Epithelial cell of esophagus (primary cell): ENCODE measurements around the gene LPIN2.

Source experiments
- DNase-seq: peaks from one replicate; pipeline ENCODE4 v3.0.0; 2010; ENCODE audit warnings: low read depth
- H3K4me3 ChIP-seq: 2 replicates; pipeline ENCODE4 v1.5.1; 2011; ENCODE audit warnings: mild to moderate bottlenecking, low read length, control low read depth
- CTCF ChIP-seq: IDR thresholded peaks from 2 replicates; pipeline ENCODE4 v1.5.1; 2011; ENCODE audit warnings: low read depth, mild to moderate bottlenecking, low read length, control low read depth, inconsistent platforms; ENCODE audit not compliant: insufficient read depth; ENCODE audit errors: missing control alignments

Gene LPIN2

GRCh38 chr18:2979129-2979528 is 33.8 kb downstream of the LPIN2 start:
- no peak for DNase-seq
- no peak for TF ChIP-seq CTCF
- H3K4me3 ChIP-seq, result no peak overlapping the region

DNA sequence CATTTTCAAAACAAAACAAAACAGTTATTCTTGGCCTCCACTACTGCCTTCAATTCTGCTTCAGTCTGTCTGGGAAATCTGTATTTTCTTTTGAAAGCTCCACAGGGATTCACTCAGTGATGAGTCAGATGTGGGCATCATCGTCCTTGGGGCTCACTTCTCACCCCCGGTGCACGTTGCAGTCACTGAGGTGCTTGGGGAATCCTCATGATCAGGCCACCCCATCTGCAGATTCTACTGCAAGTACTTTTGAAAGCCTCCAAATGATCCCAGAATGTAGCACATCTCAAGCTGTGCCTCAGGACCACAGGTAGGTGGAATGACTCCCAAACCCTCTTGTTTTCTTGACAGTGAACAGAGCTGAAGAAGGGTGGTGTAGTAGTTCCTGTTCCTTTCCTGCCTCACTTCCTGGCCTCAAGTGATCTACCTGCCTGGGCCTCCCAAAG is 34.3 kb downstream of the LPIN2 start:
- H3K4me3 ChIP-seq, result no peak overlapping the region
- DNase-seq, result peak; percentile 53
- no peak for TF ChIP-seq CTCF

DNA sequence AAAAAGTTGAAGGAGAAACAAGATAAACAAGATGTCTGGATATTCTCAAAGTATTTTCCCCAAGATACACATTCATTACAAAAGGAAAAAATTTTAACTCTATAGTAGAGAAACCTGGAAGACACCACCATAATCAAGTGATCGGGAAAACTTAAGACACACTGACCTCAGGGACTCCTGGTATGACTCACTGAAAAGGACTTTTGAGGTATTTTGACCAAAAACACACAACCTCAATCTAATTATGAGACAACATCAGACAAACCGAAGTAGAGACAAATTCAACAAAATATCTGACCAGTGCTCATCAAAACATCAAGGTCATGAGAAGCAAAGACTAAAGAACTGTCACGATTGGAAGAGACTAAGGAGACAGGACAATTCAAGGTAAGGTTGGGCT is 34.7 kb downstream of the LPIN2 start:
- no peak for TF ChIP-seq CTCF
- no peak overlapping the region for H3K4me3 ChIP-seq
- DNase-seq, result no peak

DNA sequence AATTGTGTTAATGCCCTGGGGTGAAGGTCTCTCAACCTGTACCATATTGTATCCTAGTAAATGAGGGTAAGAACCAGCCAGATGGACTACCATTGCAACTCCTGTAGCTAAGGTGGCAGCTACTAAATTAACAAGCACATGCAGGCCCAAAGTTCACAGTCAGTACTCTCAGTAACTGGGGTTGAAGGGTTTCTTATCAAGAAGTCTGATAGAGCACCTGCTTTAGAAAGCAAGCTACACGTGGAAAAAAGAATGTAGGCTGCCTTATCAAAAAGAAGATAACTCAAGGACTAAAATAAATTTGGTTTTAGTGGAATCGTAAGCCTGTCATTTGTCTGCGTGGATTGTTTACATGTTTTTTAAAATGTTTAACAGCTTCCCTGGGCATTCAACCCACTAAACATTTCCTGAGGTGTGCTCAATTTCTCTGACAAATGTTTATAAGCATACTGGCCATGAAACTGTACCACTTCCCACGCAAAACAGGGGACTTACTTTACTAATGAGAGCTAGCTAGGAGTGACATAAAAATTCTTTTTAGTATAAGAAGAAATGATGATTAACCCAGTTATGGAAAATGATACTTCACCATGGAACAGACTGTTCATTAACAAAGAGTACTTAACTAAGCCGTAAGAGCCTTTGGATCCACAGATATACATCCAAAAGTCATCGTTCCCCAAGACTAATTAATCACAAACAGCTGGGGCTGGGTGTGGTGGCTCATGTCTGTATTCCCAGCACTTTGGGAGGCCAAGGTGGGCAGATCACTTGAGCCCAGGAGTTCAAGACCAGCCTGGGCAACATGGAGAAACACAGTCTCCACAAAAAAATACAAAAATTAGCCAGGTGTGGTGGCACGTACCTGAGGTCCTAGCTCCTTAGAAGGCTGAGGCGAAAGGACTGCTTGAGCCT is 36.5 kb downstream of the LPIN2 start:
- no peak overlapping the region for H3K4me3 ChIP-seq
- DNase-seq, result no peak
- TF ChIP-seq CTCF, result no peak

DNA sequence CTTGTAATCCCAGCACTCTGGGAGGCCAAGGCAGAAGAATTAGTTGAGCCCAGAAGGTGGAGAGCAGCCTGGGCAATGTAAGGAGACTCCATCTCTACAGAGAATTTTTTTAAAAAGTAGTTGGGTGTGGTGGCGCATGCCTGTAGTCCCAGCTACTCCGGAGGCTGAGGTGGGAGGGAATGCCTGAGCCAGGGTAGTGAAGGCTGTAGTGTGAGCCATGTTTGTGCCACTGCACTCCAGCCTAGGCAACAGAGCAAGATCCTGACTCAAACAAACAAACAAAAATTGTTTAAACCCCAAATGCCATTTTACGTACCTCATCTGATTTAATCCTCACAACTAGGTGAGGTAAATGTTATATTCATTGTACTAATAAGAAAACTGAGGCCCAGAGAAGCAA is 38.2 kb downstream of the LPIN2 start:
- no peak for DNase-seq
- TF ChIP-seq CTCF, result no peak
- H3K4me3 ChIP-seq, result no peak overlapping the region

DNA sequence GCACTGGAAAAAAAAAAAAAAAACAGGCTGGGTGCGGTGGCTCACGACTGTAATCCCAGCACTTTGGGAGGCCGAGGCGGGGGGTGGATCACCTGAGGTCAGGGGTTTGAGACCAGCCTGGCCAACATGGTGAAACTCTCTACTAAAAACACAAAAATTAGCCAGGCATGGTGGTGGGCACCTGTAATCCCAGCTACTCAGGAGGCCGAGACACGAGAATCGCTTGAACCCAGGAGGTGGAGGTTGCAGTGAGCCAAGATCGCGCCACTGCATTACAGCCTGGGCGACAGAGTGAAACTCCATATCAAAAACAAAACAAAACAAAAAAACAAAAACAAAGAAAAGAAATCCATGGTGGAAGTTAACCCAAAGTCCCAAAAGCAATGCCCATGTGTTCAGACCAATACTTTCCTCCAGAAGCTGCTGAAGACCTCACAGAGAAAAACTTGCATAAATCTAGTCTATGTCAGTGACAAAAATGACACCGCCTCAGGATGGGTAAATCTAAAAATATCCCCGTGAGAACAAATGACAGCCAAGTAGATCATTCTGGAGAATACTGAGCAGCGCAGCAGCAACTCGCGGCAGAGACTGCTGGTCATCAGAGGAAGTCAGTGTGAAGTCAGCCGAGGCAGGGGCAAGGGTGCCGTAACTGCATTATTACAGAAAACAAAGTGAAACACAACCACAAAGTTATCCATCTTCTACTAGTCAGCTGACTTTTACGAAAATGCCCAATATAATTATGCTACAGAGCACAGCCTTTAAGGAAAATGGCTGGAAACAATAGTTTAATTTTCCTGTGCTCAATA is 41.0 kb downstream of the LPIN2 start:
- no peak for TF ChIP-seq CTCF
- no peak overlapping the region for H3K4me3 ChIP-seq
- DNase-seq, result no peak
